ENCODE data around the gene GRIK1.

GRIK1 gene

DNA sequence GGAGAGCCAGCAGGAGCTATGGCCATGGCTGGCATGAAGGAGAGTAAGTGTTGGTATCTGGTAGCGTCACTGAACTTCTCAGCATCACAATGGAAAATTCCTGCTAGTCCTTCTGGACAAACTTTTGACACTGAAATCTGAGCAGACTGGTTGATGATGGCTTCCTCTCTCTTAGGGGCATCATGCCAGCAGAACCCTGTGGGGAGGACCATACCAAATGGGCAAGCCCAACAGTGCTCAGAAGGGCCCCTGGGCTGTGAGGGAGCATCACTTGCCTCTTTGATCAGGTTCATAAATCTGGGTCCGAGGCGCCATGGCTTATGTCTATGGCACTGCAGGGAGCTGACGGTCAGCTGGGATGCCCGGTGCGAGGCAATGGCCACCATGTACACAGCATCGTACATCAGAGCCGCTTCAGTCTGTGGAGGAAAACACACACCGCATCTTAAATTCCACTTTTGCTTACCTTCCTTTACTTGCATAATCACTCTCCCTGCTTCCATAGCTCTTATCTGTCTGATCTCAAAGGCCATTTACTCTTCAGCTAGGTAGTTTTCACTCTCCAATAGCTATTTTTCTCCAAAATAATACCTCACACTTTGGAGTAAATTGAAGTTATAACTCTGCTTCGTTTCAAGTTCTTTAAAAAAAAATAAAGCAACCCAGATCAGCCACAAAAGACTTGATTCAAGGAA lies 297.1 kb downstream of the GRIK1 start:
- DNase-seq (ENCODE audit: low read depth): no peak

DNA sequence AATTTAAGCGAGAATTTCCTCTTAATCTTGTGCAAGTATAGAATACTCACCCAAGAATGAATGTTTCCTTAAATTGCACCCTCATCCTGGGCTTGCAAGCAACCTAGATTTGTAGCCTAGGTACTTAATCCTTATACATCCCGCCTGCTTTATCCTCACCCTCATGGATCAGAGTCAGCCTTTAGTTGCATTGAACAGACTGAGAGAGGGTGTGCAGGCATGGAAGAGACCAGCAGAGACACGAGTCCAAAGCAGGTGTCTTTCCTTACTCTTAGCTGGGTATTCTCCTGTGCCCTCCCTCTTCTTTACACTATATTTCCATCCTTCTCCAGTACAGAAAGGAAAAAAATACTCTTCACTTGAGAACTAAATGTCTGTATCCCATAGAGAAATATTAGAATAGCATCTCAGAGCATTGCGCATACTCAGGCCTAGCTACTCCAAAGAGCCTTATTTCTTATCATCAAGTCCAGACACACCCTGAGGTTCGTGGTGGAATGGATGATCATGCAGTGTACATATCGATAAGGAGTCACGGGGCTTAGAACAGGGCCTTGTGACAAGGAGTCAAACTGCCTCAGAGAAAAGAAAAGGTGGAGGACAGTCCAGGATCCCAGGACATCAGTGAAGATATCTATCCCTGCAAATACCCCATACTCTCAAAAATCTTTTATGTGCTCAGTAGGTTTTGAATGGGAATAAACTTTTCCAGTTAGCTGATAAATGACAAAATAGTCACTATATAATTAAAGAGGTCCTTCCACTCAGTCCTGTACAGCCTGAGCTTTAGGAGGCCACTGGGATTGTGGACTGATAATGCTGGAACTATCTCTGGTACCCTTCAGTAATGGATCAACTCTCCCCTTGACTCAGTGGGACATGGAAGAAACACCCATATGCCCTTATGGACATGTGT lies 297.9 kb downstream of the GRIK1 start:
- no peak for DNase-seq (ENCODE audit: low read depth)

DNA sequence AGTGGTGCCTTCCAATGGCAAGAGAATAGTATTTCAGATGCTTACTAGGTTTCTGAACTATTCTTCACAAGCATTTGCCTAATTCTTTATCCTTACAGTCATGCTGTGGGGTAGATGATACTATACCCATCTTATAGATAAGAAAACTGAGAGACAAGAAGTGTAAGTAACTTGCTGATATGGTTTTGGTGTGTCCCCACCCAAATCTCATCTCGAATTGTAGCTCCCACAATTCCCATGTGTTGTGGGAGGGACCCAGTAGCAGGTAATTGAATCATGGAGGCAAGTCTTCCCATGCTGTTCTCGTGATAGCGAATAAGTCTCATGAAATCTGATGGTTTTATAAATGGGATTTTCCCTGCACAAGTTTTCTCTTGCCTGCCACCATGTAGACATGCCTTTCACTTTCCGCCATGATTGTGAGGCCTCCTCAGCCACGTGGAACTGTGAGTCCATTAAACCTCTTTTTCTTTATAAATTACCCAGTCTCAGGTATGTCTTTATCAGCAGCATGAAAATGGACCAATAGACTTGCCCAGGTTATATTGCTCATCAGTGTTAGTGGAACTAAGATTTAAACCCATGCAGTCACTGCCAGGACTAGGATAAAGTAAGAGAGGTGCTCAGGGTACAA lies 298.7 kb downstream of the GRIK1 start:
- DNase-seq (ENCODE audit: low read depth): no peak

DNA sequence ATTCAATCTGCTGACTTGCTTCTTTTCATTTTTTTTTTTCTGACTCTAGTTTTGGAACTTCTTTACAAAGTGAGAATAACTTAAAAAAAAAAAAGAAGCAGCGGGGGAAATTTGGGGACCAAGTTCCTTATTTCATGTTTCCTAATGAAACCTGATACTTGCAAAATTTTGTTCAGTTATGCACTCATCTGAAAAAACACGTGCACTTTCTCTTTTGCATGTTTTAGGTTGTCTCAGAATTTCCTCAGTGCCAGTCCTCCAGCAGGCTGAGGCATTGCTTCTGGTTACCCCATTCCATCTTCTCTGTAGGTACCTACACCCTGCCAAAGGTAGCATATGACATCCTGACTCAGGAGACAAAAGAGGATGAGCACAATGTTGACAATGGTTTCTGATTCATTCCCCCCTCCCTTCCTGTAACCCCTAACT lies 299.7 kb downstream of the GRIK1 start:
- no peak for DNase-seq (ENCODE audit: low read depth)

DNA sequence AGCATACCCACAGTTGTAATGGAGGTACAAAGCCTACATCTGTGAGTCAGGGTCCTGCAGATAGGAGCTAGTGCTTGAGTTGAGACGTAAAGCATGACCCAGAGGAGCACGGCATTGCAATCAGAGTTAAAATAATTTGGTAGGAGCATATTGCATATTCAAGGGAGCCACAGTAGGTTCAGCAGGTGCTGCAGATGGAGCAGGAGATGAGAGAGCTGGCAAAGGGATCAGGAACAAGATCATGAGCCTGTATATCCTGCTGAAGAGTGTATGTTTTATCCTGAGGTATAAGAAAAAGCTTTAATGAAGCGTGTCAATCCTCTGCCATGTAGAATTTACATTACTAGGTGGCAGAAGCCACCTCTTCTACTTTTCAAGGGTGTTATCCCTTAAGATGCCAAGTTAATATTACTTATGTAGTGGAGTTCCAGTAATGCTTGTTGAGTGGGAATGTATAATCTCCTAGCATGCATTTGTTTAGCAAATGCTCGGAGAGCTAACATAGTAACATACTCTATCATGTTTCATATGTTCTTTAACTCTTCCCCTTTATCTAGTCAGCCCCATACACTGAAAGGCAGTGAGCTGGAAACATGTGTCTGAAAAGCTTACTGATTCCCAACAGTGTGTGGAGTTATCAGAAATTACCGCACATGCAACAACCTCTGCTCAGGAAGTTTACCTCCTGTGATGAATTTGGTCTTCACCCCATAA lies 300.3 kb downstream of the GRIK1 start:
- no peak for DNase-seq (ENCODE audit: low read depth)

DNA sequence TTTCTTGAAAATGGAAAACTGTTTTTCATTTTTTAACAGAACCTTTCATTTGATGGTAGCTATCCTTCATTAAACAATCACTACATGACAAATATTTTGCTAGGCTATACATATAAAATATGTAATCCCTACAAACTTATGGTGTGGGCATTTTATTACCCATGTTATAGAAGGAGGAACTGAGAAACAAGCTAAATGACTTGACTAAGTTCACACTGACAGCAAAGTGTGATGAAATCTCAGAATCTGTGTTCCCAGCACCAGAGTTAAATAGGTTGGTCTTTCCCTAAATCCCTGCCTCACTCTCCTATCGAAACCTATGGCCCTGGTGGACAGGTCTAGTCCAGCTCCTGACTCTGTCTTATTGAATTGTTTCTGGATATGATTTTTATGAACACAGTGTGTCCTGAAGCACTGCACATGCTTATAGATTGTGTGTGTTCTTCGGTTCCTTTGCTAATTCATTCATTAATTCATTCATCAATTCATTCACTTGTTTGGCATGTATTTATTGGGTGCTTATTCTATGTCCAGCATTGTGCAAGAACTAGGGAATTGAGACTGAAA lies 301.0 kb downstream of the GRIK1 start:
- no peak for DNase-seq (ENCODE audit: low read depth)

DNA sequence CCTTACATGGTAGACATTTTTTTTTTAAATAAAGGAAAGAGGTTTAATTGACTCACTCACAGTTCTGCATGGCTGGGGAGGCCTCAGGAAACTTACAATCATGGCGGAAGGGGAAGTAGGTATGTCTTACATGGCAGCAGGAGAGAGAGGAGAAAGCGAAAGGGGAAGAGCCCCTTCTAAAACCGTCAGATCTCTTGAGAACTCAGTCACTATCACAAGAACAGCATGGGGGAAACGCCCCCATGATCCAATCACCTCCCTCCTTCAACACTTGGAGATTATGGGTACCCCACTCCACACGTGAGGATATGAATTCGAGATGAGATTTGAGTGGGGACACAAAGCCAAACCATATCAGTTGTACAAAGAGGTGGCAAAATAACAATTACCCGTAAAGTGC lies 301.7 kb downstream of the GRIK1 start:
- no peak for DNase-seq (ENCODE audit: low read depth)

DNA sequence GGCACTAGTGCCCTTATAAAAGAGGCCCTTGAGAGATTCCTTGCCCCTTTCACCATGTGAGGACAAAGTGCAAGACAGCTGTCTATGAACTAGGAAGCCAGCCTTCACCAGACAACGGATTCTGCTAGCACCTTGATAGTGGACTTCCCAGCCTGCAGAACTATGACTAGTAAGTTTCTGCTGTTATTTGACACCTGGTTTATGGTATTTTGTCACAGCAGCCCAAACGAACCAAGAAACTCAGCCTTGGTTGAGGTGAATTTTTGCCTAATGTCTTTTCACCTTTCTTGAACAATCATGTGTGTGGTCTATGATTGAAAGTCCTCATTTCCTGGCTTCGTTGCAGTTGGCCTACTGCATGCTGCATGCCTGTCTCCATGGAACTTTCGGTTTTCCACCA lies 302.2 kb downstream of the GRIK1 start:
- DNase-seq (ENCODE audit: low read depth): no peak

DNA sequence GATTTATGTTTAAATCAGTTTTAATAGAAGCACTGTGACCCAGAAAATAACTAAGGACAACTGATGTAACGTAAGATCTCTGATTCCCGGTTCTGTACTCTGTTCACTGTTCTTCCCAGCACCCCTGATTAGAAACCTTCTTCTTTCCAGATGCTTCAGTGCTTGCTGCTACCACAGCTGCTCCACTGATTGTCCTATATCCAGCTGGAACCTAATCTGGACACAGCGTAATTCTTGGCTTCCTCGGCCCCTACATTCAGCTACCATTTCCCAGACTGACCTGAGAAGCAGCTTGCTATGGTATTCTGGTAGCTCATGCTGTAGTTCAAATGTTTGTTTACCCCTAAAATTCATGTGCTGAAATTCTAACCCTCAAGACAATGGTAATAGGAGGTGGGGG lies 302.7 kb downstream of the GRIK1 start:
- no peak for DNase-seq (ENCODE audit: low read depth)

DNA sequence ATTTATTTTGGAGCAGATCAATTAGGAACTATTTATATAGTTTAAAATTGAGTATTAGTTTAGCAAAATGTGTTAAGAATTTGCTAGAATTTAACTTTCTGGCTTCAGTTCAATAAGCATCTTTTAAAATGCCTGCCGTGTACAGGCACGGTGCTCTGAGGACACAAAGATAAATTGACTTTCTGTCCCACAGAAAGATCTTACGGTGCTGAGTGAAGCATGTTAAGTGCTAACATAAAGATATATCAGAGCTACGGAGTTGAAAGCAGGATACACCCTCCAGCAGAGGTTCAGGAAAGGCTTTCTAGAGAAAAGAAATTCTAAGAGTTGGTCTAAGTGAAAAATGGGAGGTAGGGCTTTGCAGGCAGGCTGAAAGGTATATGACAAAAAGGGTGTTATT lies 305.4 kb downstream of the GRIK1 start:
- DNase-seq (ENCODE audit: low read depth): no peak

DNA sequence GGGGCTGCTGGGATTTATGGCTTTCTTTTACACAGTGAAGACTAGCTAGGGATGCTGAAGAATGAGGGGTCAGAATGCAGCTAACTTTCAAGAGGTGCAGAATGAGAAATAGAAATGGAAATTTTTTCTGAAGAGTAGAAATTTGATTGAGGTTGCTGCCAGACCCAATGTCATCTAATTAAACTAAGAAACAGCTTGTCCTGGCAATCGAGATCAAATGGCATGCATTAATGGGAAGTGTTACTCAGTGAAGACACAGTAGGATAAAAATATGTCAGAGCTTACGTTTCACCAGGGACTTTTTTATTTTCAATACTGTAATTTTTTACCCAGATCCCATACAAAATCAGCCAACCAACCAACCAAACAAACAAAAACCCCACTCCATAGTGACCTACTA lies 306.0 kb downstream of the GRIK1 start:
- no peak for DNase-seq (ENCODE audit: low read depth)

DNA sequence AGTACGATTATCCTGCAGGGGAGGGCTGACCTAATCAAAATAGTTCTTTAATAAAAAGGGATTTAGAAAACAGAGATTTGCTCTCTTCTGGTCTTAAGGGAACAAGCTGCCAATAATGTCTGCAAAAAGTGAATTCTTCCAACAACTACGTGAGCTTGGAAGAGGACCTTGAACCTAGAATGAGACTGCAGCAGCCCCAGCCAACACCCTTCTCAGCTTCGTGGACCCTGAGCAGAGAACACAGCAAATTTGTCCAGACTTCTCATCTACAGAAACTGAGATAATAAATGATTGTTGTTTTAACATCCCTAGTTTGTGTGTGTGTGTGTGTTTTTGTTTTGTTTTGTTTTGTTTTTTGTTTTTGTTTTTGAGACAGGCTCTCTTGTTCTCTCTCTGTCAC lies 309.4 kb downstream of the GRIK1 start:
- no peak for DNase-seq (ENCODE audit: low read depth)

DNA sequence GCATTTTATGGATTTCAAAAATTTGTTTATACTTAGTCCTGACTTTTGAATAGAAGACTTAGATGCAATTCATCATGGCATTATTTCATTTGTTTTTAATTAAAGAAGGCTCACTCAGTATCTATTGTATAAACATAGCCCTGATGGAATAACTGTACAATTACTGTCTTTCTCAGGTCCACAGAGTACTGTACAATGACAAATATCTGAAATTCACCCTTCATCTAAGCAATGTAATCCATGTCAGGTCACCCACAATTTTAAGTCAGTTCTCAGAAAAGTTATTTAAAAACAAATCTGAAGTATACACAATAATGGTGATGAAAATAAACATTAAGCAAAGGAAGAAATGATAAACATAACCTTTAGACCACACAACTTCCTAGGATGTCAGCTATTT lies 311.9 kb downstream of the GRIK1 start:
- DNase-seq (ENCODE audit: low read depth): no peak

DNA sequence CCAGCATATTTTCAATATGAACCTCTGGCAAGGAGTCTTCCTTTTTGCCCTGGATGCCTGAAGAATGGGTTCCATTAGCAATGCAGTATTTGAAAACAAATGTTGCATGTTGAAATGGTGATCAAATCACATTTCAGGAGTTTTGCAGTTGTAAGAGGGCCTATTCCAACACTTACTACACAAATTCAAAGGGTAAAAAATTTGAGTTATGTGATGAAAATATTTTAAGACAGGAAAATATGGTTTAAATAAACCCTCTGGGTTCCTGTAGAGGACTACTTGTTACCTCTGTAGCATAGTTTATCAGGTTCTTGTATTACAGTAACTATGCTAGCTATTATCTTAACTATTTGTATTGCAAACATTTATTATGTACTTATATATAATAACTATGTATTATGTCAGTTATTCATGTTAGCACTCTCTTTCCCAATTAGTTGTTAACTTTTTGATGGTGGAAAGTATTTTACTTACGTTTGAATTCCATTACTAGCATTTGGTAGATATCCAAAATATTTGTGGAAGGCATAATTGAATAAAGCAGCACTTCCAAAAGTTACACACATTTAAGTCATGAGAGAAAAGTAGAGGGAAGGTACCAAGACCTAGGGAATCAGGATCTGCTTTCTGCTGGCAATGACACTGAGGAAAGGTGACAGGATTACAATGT lies 312.9 kb downstream of the GRIK1 start:
- no peak for DNase-seq (ENCODE audit: low read depth)

DNA sequence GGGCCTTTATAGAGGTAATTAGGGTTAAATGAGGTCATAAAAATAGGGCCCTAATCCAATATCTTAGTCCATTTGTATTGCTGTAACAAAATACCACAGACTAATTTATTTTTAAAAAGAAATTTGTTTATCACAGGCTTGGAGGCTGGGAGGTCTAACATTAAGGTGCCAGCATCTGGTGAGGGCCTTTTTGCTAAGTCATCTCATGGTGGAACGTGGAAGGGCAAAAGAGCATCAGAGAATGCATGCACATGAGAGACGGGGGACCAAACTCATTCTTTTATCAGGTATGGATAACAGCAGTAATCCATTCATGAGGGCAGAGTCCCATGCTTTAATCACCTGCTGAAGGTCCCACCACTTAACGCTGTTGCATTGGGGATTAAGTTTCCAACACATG lies 313.8 kb downstream of the GRIK1 start:
- no peak for DNase-seq (ENCODE audit: low read depth)

DNA sequence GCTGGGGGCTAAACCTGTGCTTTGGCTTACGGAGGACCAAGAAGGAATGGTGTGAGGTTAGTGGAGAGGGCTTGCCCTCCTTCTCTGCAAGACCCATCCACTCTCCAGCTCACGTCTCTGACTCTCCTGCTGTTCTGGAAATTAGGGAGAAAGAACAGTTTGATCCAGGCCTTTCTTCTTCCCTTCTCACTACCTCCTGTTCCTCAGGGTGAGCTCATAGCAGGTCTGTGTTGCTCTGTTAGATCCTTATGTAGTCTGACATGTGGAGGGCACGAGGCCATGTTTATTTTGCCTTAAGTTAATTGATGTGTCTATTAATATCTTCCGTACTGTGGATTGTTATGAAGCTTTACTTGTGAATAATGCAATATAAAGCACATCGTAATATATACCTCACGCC lies 315.0 kb downstream of the GRIK1 start:
- DNase-seq (ENCODE audit: low read depth): no peak

DNA sequence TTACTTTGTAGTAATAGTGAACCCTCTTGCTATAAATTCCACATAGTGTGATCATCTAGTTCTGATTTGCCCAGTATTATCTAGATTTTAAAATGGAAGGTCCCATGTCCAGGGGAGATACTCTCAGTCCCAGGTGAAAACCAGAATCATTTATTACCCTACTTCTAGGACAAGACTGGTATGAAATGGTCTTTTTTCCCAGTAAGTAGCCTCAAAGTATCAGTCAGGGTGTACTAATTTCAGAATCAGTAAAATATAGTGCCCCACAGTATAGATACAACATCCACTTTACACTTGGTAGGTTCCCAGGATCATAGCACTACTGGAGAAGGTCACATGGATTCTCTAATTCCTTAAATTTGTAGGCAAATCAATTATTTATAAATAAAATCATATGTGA lies 318.3 kb downstream of the GRIK1 start:
- no peak for DNase-seq (ENCODE audit: low read depth)

DNA sequence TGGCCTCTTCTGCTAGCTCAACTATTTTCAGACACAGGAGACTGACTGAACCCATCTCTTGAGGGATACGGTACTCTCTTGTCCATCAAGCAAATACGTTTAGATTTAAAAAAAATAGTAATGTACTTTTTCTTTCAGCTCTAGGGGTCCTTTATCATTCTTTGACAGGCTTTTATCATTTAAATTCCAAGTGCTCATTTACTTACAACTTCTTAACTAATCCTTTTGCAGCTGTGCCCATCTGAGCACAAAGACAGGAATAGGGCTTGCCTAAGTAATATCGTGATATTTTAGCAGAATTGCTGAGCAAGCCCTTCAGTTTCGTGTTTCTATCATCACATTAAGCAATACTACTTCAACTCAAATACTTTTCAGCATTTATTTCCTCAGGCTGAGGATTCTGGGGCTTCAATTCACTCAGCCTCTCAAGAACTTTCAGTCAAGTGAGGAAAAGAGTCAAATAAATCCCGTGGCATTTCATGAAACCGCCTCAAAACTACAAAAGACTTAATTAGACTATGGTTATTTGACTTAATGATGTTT lies 323.5 kb downstream of the GRIK1 start:
- no peak for DNase-seq (ENCODE audit: low read depth)

DNA sequence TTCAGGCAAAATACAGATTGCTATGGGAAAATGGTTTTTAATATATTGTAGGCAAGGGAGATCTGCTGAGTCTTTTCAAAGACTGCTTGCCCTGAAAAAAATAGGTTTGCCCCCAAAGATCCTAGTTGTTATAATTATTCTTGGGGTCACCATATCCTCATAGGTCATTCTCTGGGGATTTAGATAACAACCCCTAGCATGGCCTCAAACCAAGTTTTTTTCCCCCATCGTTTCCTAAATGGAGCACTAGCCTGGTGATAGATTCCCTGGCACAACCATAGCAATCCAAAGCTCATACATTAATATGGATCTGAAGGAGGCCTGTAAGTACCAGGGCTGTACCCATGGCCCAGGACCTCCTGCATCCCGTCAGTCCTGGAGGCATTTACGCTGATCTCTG lies 325.9 kb downstream of the GRIK1 start:
- no peak for DNase-seq (ENCODE audit: low read depth)

DNA sequence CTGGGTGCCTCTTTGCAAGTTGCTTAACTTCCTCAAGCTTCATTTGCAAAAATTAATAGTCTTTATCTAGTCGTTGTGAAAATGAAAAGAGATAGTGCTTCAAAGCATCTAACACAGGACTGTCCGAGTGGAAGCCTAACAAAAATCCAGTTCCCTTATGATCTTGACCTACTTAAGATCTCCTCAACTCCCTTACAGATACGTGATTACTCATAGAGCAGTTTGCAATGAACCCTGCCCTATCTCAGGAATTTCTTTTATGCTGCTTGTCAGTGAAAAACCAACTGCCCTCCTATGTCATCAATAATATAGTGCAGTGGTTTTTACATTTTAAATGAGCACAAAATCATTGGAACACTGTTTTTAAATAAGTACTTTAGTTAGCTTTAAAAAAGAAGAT lies 326.8 kb downstream of the GRIK1 start:
- DNase-seq (ENCODE audit: low read depth): no peak

DNA sequence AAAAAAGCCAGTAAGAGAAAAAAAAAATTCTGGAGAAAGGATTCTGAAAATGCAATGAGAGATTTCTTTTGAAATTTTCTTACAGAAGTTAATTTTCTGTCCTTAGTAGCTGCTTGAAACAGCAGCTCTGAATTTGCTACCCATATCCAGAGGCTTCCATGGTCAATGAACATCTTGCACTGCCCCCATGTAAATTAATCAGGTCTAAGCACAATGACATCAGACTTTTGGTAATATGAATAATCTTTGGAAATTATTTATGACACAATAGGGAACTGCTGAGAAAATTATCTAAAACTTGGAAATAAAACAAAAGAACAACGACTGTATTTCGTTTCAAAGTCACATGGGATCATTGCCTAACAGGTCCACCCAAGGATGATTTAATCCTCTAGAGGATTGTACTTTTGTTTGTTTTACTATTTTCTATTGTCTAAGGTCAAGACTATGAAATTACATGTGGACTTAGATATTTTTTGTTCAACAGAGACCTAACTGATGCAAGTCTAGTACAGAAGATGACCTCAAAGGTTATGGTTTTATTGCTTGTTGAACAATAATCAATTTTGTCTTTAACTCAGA lies 328.9 kb downstream of the GRIK1 start:
- no peak for DNase-seq (ENCODE audit: low read depth)

Data from activated T-cell treated with anti-CD3 and anti-CD28 coated beads for 48 hours (primary cell).